Cardiac muscle cell (in vitro differentiated cells and primary cell): ENCODE measurements around the gene LIMCH1. TPM values are rescaled to one million over a fixed set of nuclear protein-coding genes. Genes with fewer than 3 reads are reported as not detected.

Experiments used
- DNase-seq, 2 donors: peaks; one replicate each; pipeline versions ENCODE4 v3.0.0 to v3.0.0-alpha.2; 2010 to 2017; ENCODE audit warnings: low read depth in 1 of 2, low spot score in 1 of 2
- H3K27ac ChIP-seq: fragments of 200-600 bp; sonication (generic); 2 replicates; pipeline ENCODE4 v1.5.1; 2016
- H3K27me3 ChIP-seq: fragments of 200-600 bp; sonication (generic); 2 replicates; pipeline ENCODE4 v1.6.0; 2016; ENCODE audit warnings: control low read depth
- H3K36me3 ChIP-seq: fragments of 200-600 bp; sonication (generic); 2 replicates; pipeline ENCODE4 v1.5.1; 2016; ENCODE audit warnings: control low read depth
- H3K4me1 ChIP-seq: fragments of 200-600 bp; sonication (generic); 2 replicates; pipeline ENCODE4 v1.8.1; 2017; ENCODE audit warnings: low read depth, mild to moderate bottlenecking, mixed run types
- H3K4me3 ChIP-seq: fragments of 200-600 bp; sonication (generic); 2 replicates; pipeline ENCODE4 v1.5.1; 2016; ENCODE audit warnings: mild to moderate bottlenecking
- H3K9me3 ChIP-seq: fragments of 200-600 bp; sonication (generic); 2 replicates; pipeline ENCODE4 v1.5.1; 2017; ENCODE audit warnings: low read depth, mild to moderate bottlenecking, control low read depth
- CTCF ChIP-seq: IDR thresholded peaks from 2 replicates; pipeline ENCODE4 v1.5.1; 2012; ENCODE audit warnings: low read depth, mild to moderate bottlenecking, low read length
- polyA plus RNA-seq: library from polyadenylated mRNA; unstranded; fragments of >200 nt; fragmentation: Nextera tagmentation; extraction: Ambion mirVana; gene quantifications from 2 replicates; pipeline ENCODE4 v1.2.1, GENCODE V29; 2016
- total RNA-seq: library from RNA; depleted of rRNA; stranded (reverse); fragments of >200 nt; gene quantifications from 2 replicates; pipeline ENCODE4 v1.2.3, GENCODE V29; 2016

The LIMCH1 gene
- total and polyA plus RNA-seq, 2 experiments from 2014 or later = 2.8 to 4.5 TPM

GRCh38 chr4:41748074-41748570 is 210.2 kb downstream of the LIMCH1 start:
- peaks cover 100% of the 10 kb centered on the region for H3K27me3 ChIP-seq
- no peak overlapping the region for H3K4me3 ChIP-seq
- H3K9me3 ChIP-seq = no peaks in the 10 kb centered on the region
- H3K36me3 ChIP-seq = no peaks in the 10 kb centered on the region
- no peaks in the 10 kb centered on the region for H3K4me1 ChIP-seq
- DNase-seq = no peak
- no peak for TF ChIP-seq CTCF
- no peak overlapping the region for H3K27ac ChIP-seq

GRCh38 chr4:41748571-41749475 is 210.9 kb downstream of the LIMCH1 start, which contains the start of gene PHOX2B:
Gene PHOX2B (minus strand): TSS chr4:41748725. CDS start chr4:41748610, 115 bp downstream.
- Histone ChIP-seq H3K36me3 (no peaks in the 10 kb centered on the region), H3K9me3 (no peaks in the 10 kb centered on the region), H3K4me1 (no peaks in the 10 kb centered on the region), H3K27ac (no peak within 1 kb of the TSS), H3K4me3 (no peak within 1 kb of the TSS), H3K27me3 (peaks cover 100% of the 10 kb centered on the region)
- TF ChIP-seq CTCF = no peak
- DNase-seq = no peak

- no peak for TF ChIP-seq CTCF
- Histone ChIP-seq H3K4me3 (no peak overlapping the region), H3K27ac (no peak overlapping the region), H3K4me1 (no peaks in the 10 kb centered on the region), H3K36me3 (no peaks in the 10 kb centered on the region), H3K27me3 (peaks cover 100% of the 10 kb centered on the region), H3K9me3 (no peaks in the 10 kb centered on the region)
- no peak for DNase-seq
Measured at GRCh38 chr4:41749631-41750039, 211.7 kb downstream of the LIMCH1 start.

Other genes with a start within 250 kb of the LIMCH1 start
- not detected in 2 replicates for gene PHOX2B, start 210.6 kb downstream of the LIMCH1 start, total RNA-seq
- gene PHOX2B, start 210.6 kb downstream of the LIMCH1 start, polyA plus RNA-seq = not detected in 2 replicates